CD14-positive monocyte (primary cell): Measurements from ENCODE around the gene ICOS. TPM values are rescaled to one million over a fixed set of nuclear protein-coding genes. Genes with fewer than 3 reads are reported as not detected.

ENCODE experiments used
- DNase-seq, 3 donors: peaks; one replicate each; pipeline ENCODE4 v3.0.0-alpha.2; 2011 to 2022
- H2AFZ ChIP-seq: 2 replicates; pipeline ENCODE4 v1.6.0; 2012; ENCODE audit warnings: mild to moderate bottlenecking, low read depth, low read length, inconsistent platforms; ENCODE audit not compliant: insufficient read depth, poor library complexity, severe bottlenecking
- H3K27ac ChIP-seq, 2 donors: 1 replicate in 1 of 2; 2 replicates in 1 of 2; pipeline ENCODE4 v1.5.1; 2012 to 2013; ENCODE audit warnings: low read length in 2 of 2, control low read depth in 1 of 2, inconsistent platforms in 1 of 2, low read depth in 1 of 2, mild to moderate bottlenecking in 1 of 2
- H3K27me3 ChIP-seq, 2 donors: one replicate each; pipeline versions ENCODE4 v1.6.0 to v1.6.1; 2011 to 2013; ENCODE audit warnings: low read length in 2 of 2; ENCODE audit not compliant: control insufficient read depth in 2 of 2, insufficient read depth in 2 of 2
- H3K36me3 ChIP-seq, 2 donors: replicated peaks in 1 of 2; 1 replicate in 1 of 2; 2 replicates in 1 of 2; pipeline versions ENCODE4 v1.5.1 to v1.6.1; 2012 to 2013; ENCODE audit warnings: low read length in 2 of 2, control low read depth in 1 of 2, inconsistent platforms in 1 of 2, mild to moderate bottlenecking in 1 of 2; ENCODE audit not compliant: insufficient read depth in 2 of 2, control insufficient read depth in 1 of 2
- H3K4me1 ChIP-seq, 2 donors: 1 replicate in 1 of 2; 2 replicates in 1 of 2; pipeline versions ENCODE4 v1.5.1 to v1.6.1; 2012 to 2013; ENCODE audit warnings: low read length in 2 of 2, control low read depth in 1 of 2, inconsistent platforms in 1 of 2, mild to moderate bottlenecking in 1 of 2, moderate library complexity in 1 of 2; ENCODE audit not compliant: insufficient read depth in 2 of 2, control insufficient read depth in 1 of 2
- H3K4me2 ChIP-seq: replicated peaks from 2 replicates; pipeline ENCODE3; 2012; ENCODE audit warnings: low read length, moderate library complexity, mild to moderate bottlenecking; ENCODE audit not compliant: poor library complexity, severe bottlenecking; ENCODE audit errors: extremely low read depth
- H3K4me3 ChIP-seq, 3 experiments: fragments of 200-600 bp in 1 of 3; sonication (generic) in 1 of 3; replicated peaks in 1 of 3; 1 replicate in 2 of 3; 2 replicates in 1 of 3; pipeline ENCODE4 v1.5.1; 2011 to 2013; ENCODE audit warnings: low read length in 3 of 3, mild to moderate bottlenecking in 3 of 3, control low read depth in 2 of 3, low read depth in 2 of 3, inconsistent platforms in 1 of 3, moderate library complexity in 1 of 3
- H3K79me2 ChIP-seq: 2 replicates; pipeline ENCODE4 v1.6.0; 2012; ENCODE audit warnings: mild to moderate bottlenecking, control low read depth, inconsistent platforms, low read length, moderate library complexity; ENCODE audit not compliant: insufficient read depth
- H3K9ac ChIP-seq: 2 replicates; pipeline ENCODE4 v1.6.0; 2017; ENCODE audit warnings: low read length, mild to moderate bottlenecking; ENCODE audit not compliant: insufficient read depth, poor library complexity, severe bottlenecking
- H3K9me3 ChIP-seq, 2 donors: replicated peaks in 1 of 2; 1 replicate in 1 of 2; 2 replicates in 1 of 2; pipeline versions ENCODE4 v1.5.1 to v1.6.1; 2012 to 2013; ENCODE audit warnings: low read length in 2 of 2, control low read depth in 1 of 2; ENCODE audit not compliant: control insufficient read depth in 1 of 2, insufficient read depth in 1 of 2
- H4K20me1 ChIP-seq: 2 replicates; pipeline ENCODE4 v1.6.0; 2012; ENCODE audit warnings: mild to moderate bottlenecking, low read length, control low read depth, moderate library complexity; ENCODE audit not compliant: insufficient read depth
- H3K27ac Mint-ChIP-seq, 7 donors: one replicate each; pipeline ENCODE4 v1.8.0; 2020; ENCODE audit warnings: mild to moderate bottlenecking in 7 of 7, mixed read lengths in 7 of 7, moderate library complexity in 6 of 7, inconsistent platforms in 2 of 7
- H3K27me3 Mint-ChIP-seq, 3 donors: one replicate each; pipeline ENCODE4 v1.8.0; 2021 to 2022; ENCODE audit warnings: low read depth in 3 of 3, mild to moderate bottlenecking in 3 of 3, mixed read lengths in 3 of 3, moderate library complexity in 3 of 3, inconsistent platforms in 1 of 3
- H3K36me3 Mint-ChIP-seq, 2 donors: one replicate each; pipeline ENCODE4 v1.8.0; 2020; ENCODE audit warnings: mixed read lengths in 2 of 2, inconsistent platforms in 1 of 2, mild to moderate bottlenecking in 1 of 2
- H3K4me1 Mint-ChIP-seq: one replicate; pipeline ENCODE4 v1.8.0; 2020; ENCODE audit warnings: mild to moderate bottlenecking, mixed read lengths
- H3K4me3 Mint-ChIP-seq, 2 donors: one replicate each; pipeline ENCODE4 v1.8.0; 2020; ENCODE audit warnings: mild to moderate bottlenecking in 2 of 2, mixed read lengths in 2 of 2, moderate library complexity in 1 of 2
- H3K9me3 Mint-ChIP-seq, 7 donors: one replicate each; pipeline ENCODE4 v1.8.0; 2020 to 2022; ENCODE audit warnings: mixed read lengths in 7 of 7, mild to moderate bottlenecking in 6 of 7, moderate library complexity in 6 of 7, inconsistent platforms in 2 of 7
- WGBS: methylation state at CpG from one replicate; pipeline ENCODE4 v1.1.5; 2013; ENCODE audit warnings: missing lambda C conversion rate; ENCODE audit not compliant: insufficient coverage; 5-methylcytosine and 5-hydroxymethylcytosine counted together
- intact Hi-C, 2 donors: fragments of 100-400 bp; cut with micrococcal nuclease; formaldehyde crosslinking; loops; one replicate each; pipeline versions ENCODE4 v1.15.0 to v1.15.1; 2023
- polyA plus RNA-seq, 3 donors: library from polyadenylated mRNA; depleted of rRNA in 1 of 3; unstranded in 2 of 3; stranded (reverse) in 1 of 3; fragments of 300-500 nt in 2 of 3; fragments of >200 nt in 1 of 3; fragmentation: Illumina TruSeq in 2 of 3; gene quantifications; 1 replicate in 2 of 3; 2 replicates in 1 of 3; pipeline ENCODE4 v1.2.3, GENCODE V29; 2012 to 2021
- TF ChIP-seq, protein P1 (sequence below): fragments of 200-600 bp; IDR thresholded peaks from one replicate; pipeline ENCODE4 v1.8.0; 2022; ENCODE audit warnings: antibody characterized with exemption, mild to moderate bottlenecking

ICOS gene
- polyA plus RNA-seq, 3 donors = 0.03 to 0.13 TPM; not detected in 1

- Histone ChIP-seq H3K4me2 (no peak overlapping the region), H3K36me3 (no peaks in the 10 kb centered on the region), H3K9me3 (no peaks in the 10 kb centered on the region), H3K4me3 (no peak overlapping the region), H3K4me1 (peaks cover 31 to 40% of the 10 kb centered on the region in 2 donors), H3K27me3 (no peaks in the 10 kb centered on the region), H3K27ac (no peak overlapping the region), H3K79me2 (no peaks in the 10 kb centered on the region), H2AFZ (no peak overlapping the region), H3K9ac (no peak overlapping the region), H4K20me1 (no peaks in the 10 kb centered on the region)
- Mint-ChIP-seq H3K4me1 (peaks cover 25% of the 10 kb centered on the region), H3K27ac (no peak overlapping the region), H3K36me3 (no peaks in the 10 kb centered on the region), H3K4me3 (no peak overlapping the region), H3K9me3 (peaks cover 0 to 4% (median 0%) of the 10 kb centered on the region in 7 donors), H3K27me3 (peaks cover 0 to under 1% (median 0%) of the 10 kb centered on the region in 3 donors)
- no peak for DNase-seq
- no CpG with 5 or more reads among the region's 2 CpGs for whole genome bisulfite sequencing
- TF ChIP-seq, protein P1, sequence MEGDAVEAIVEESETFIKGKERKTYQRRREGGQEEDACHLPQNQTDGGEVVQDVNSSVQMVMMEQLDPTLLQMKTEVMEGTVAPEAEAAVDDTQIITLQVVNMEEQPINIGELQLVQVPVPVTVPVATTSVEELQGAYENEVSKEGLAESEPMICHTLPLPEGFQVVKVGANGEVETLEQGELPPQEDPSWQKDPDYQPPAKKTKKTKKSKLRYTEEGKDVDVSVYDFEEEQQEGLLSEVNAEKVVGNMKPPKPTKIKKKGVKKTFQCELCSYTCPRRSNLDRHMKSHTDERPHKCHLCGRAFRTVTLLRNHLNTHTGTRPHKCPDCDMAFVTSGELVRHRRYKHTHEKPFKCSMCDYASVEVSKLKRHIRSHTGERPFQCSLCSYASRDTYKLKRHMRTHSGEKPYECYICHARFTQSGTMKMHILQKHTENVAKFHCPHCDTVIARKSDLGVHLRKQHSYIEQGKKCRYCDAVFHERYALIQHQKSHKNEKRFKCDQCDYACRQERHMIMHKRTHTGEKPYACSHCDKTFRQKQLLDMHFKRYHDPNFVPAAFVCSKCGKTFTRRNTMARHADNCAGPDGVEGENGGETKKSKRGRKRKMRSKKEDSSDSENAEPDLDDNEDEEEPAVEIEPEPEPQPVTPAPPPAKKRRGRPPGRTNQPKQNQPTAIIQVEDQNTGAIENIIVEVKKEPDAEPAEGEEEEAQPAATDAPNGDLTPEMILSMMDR = no peak
- intact Hi-C loops = no loop called here
These were observed 58.2 kb downstream of the ICOS start for GRCh38 chr2:203994735-203995134.

DNA sequence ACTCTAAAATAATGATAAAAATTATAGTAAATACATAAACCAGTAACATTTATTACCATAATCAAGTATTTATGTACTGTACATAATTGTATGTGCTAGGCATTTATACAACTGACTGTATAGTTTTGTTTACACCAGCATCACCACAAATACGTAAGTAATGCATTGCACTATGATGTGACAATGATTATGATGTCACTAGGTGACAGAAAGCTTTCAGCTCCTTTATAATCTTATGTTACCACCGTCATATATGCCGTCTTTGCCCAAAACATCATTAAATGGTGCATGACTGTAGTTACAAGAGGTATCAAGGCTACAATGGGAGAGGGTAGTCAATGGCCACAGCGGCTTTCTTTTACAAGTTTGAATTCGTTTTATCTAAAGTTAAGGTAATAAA is 60.1 kb downstream of the ICOS start:
- Mint-ChIP-seq H3K27ac (no peak overlapping the region), H3K27me3 (peaks cover 2 to 3% (median 3%) of the 10 kb centered on the region in 3 donors), H3K4me1 (peaks cover 25% of the 10 kb centered on the region), H3K36me3 (no peaks in the 10 kb centered on the region), H3K9me3 (peaks cover 0 to 3% (median 0%) of the 10 kb centered on the region in 7 donors), H3K4me3 (no peak overlapping the region)
- intact Hi-C loops = no loop called here
- Histone ChIP-seq H3K36me3 (no peaks in the 10 kb centered on the region), H2AFZ (no peak overlapping the region), H3K4me1 (peaks cover 19 to 27% of the 10 kb centered on the region in 2 donors), H3K9ac (no peak overlapping the region), H3K27me3 (no peaks in the 10 kb centered on the region), H3K4me3 (no peak overlapping the region), H3K9me3 (no peaks in the 10 kb centered on the region), H4K20me1 (no peaks in the 10 kb centered on the region), H3K27ac (no peak overlapping the region), H3K79me2 (no peaks in the 10 kb centered on the region), H3K4me2 (no peak overlapping the region)
- TF ChIP-seq, protein P1 = no peak
- DNase-seq = no peak
- WGBS = 100% methylated on average over 2 of the region's 5 CpGs
